ENCODE measurements around the gene TLE3. TPM values are rescaled to one million over a fixed set of nuclear protein-coding genes. Genes with fewer than 3 reads are reported as not detected.

The TLE3 gene
- total RNA-seq, 1 donor from 2014 or later: 58.8 TPM

DNA sequence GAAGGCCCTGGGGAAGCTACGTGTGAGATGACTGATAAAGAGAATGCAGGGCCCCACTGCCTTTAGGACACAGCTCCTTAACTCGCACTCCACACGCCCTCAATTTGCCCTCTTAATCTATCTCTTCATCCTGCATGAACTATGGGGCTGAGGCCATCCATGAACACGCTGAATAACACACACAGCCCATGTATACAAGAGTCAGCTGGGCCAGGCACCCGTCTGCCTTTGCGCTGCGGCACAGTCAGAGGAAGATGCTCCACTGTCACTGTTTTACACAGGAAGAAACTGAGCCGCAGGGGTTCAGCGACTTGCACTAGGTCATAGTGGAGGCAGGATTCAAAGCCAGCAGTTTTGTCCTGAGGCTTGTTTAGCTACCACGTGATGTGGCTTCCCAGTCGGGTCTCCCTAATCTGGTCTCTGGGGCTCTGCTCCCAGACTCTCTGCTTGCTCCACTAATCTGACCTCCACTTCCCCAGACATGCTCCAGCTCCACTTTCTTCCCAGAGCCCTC, 43.9 kb downstream of the TLE3 start:
- TF ChIP-seq, protein P1, sequence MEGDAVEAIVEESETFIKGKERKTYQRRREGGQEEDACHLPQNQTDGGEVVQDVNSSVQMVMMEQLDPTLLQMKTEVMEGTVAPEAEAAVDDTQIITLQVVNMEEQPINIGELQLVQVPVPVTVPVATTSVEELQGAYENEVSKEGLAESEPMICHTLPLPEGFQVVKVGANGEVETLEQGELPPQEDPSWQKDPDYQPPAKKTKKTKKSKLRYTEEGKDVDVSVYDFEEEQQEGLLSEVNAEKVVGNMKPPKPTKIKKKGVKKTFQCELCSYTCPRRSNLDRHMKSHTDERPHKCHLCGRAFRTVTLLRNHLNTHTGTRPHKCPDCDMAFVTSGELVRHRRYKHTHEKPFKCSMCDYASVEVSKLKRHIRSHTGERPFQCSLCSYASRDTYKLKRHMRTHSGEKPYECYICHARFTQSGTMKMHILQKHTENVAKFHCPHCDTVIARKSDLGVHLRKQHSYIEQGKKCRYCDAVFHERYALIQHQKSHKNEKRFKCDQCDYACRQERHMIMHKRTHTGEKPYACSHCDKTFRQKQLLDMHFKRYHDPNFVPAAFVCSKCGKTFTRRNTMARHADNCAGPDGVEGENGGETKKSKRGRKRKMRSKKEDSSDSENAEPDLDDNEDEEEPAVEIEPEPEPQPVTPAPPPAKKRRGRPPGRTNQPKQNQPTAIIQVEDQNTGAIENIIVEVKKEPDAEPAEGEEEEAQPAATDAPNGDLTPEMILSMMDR (IDR thresholded peaks at IDR 0.05): no peak
- H3K4me3 ChIP-seq: no peak overlapping the region
- intact Hi-C loops (cut with DNase I): no loop called here
- H3K36me3 ChIP-seq: peaks cover 100% of the 10 kb centered on the region
- H3K27me3 ChIP-seq: no peaks in the 10 kb centered on the region
- no peak for DNase-seq
- no peak overlapping the region for H3K27ac ChIP-seq
- no peak for ATAC-seq
- no peaks in the 10 kb centered on the region for H3K4me1 ChIP-seq
- H3K9me3 ChIP-seq: no peaks in the 10 kb centered on the region

GRCh38 chr15:70053001-70053715, 44.6 kb downstream of the TLE3 start:
- Histone ChIP-seq H3K4me3 (no peak overlapping the region), H3K9me3 (no peaks in the 10 kb centered on the region), H3K4me1 (no peaks in the 10 kb centered on the region), H3K27ac (no peak overlapping the region), H3K27me3 (no peaks in the 10 kb centered on the region), H3K36me3 (peaks cover 98% of the 10 kb centered on the region)
- TF ChIP-seq, protein P1 (IDR thresholded peaks at IDR 0.05): no peak
- ATAC-seq: no peak
- intact Hi-C loops (cut with DNase I): no loop called here
- DNase-seq: no peak

GRCh38 chr15:70051948-70052633, 45.6 kb downstream of the TLE3 start:
- no peaks in the 10 kb centered on the region for H3K27me3 ChIP-seq
- intact Hi-C loops (cut with DNase I): no loop called here
- no peak for ATAC-seq
- H3K27ac ChIP-seq: no peak overlapping the region
- H3K36me3 ChIP-seq: peaks cover 88% of the 10 kb centered on the region
- H3K4me3 ChIP-seq: no peak overlapping the region
- TF ChIP-seq, protein P1 (IDR thresholded peaks at IDR 0.05): no peak
- no peaks in the 10 kb centered on the region for H3K4me1 ChIP-seq
- no peaks in the 10 kb centered on the region for H3K9me3 ChIP-seq
- no peak for DNase-seq

DNA sequence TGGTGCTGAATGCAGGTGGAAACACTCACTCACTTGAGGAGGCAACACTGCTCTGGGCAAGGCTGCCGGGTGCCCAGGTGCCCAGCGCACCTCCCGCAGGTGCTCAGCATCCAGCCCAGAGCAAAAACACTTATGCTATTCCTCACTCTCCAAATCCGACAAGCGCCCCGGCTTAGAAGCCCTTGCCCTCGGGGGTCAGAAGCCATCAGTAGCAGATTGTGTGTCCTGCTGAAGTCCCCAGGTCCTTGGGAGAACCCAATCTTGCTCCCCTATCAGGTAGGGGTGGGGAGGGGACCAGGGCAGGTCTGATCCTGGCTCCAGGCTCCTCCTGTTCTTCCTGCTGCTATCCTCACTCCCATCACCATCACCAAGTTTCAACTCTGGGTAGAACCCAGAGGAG, 46.7 kb downstream of the TLE3 start:
- DNase-seq (no peak), ATAC-seq (no peak)
- Histone ChIP-seq H3K36me3 (peaks cover 76% of the 10 kb centered on the region), H3K4me1 (no peaks in the 10 kb centered on the region), H3K27ac (no peak overlapping the region), H3K4me3 (no peak overlapping the region), H3K27me3 (no peaks in the 10 kb centered on the region), H3K9me3 (no peaks in the 10 kb centered on the region)
- intact Hi-C loops (cut with DNase I): no loop called here
- TF ChIP-seq, protein P1 (IDR thresholded peaks at IDR 0.05): no peak

DNA sequence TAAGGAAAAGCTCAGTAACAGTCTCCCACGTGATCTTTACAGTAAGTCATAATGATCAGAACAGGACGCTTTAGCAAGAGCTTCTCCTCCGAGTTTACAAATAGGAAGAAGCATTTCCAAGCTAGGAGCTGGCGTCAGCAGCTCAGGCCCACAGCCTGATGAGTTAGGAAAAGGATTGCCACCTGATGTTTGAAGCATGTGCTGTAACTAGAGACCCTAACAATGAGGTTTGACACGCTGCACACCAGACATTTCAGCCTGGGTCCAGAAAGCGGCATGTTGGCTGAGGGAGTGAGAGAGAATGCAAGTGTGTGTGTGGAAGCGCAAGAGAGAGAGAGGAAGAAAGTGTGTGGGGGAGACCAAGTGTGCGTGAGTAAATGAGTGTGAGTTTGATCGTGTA, 47.3 kb downstream of the TLE3 start:
- H3K4me1 ChIP-seq: no peaks in the 10 kb centered on the region
- no peak for DNase-seq
- intact Hi-C loops (cut with DNase I): no loop called here
- H3K4me3 ChIP-seq: no peak overlapping the region
- ATAC-seq: no peak
- TF ChIP-seq, protein P1 (IDR thresholded peaks at IDR 0.05): no peak
- H3K27me3 ChIP-seq: no peaks in the 10 kb centered on the region
- H3K36me3 ChIP-seq: peaks cover 71% of the 10 kb centered on the region
- no peak overlapping the region for H3K27ac ChIP-seq
- no peaks in the 10 kb centered on the region for H3K9me3 ChIP-seq
